IPS-11a (cell line): Measurements from ENCODE around the gene BCR.

Experiments
- H3K4me3 ChIP-seq: one replicate; pipeline ENCODE4 v1.5.1; 2013; ENCODE audit warnings: low read depth, low read length, control low read depth

Gene BCR

GRCh38 chr22:23227380-23227779, 47.1 kb downstream of the BCR start:
- no peak overlapping the region for H3K4me3 ChIP-seq

DNA sequence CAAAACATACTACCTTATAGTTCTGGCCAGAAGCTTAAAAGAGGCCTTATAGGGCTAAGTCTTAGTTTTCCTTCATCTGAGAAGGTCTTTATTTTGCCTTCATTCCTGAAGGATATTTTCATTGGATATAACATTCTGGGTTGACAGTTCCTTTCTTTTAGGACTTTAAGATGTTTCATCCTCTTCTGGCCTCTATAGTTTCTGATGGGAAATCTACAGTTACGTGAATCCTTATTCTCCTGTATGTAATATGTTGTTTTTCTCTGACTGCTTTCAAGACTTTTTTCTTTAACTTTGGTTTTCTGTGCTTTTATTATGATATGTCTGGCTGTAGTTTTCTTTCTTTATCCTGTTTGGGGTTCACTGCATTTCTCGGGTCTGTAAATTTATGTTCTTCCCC, 48.2 kb downstream of the BCR start:
- H3K4me3 ChIP-seq = no peak overlapping the region

- no peak overlapping the region for H3K4me3 ChIP-seq
Observed at GRCh38 chr22:23229646-23230045, 49.3 kb downstream of the BCR start.

DNA sequence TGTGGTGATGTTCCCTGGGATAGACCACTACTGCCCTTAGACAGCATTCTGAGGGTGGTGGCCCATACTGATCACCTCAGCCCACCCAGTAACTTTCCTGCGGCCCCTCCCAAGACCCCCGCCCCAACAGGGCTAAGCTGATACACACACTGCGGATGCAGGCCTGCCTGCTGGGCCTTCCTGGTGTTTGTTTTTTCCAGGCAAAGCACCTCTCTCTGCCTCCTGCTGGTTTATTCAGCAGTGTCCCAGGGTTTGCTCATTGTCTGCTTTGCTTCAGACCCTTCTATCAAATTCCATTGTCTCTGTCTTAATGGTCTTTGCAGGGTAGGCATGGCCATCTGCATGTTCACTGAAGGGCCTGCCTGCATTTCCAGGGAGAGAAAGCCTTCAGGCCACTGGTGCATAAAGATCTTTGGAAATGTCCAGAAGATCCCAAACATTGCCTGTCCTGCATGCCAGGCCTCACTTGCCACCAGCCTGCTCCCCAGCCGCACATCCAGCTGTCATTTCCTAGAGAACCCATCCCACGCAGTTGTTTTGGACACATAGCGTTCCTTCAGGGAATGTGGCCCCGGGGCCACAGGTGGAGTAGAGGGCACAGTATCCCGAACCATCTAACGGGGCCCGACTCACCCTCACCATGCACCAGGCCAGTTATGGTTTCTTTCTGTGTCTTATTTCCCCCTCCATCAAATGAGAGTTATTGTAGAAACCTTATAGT, 50.2 kb downstream of the BCR start:
- H3K4me3 ChIP-seq = no peak overlapping the region

- H3K4me3 ChIP-seq = no peak overlapping the region
Observed at GRCh38 chr22:23231471-23232093, 51.3 kb downstream of the BCR start.

DNA sequence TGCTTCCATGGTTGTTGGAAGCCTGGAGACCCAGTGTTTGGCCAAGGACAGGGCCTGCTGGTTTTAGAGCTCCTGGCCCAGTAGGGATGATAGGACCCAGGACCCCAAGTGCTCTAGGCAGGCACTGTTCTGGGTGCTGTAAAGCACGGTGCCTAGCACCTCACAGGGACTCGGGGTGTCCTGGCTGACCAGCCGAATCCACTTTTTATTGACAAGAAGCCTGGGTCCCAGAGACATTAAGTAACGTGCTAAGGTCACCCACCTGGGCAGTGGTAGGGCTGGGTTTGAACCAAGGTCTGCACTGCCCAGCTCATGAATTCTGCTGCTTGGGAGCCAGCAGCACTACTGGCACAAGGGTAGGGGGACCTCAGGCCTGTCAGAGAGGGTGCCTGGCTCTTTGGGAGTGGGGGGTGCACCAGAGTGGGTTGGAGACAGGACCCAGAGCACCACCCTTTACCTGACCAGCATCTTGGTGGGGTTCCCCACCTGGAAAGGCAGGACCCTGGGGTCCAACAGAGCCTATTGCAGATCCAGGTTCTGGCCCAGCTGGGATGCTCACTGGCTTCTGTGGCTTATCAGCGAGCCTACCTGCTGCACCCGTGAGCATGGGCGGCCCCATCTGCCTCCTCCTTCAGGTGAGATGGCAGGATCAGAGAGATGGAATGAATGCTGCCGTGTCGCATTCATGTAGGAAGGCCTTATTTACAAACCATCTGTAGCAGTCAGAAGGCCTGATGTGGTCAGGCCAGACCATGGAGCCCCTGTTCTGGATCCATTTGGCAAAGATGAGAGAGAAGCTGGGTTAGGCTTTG, 52.0 kb downstream of the BCR start:
- no peak overlapping the region for H3K4me3 ChIP-seq

DNA sequence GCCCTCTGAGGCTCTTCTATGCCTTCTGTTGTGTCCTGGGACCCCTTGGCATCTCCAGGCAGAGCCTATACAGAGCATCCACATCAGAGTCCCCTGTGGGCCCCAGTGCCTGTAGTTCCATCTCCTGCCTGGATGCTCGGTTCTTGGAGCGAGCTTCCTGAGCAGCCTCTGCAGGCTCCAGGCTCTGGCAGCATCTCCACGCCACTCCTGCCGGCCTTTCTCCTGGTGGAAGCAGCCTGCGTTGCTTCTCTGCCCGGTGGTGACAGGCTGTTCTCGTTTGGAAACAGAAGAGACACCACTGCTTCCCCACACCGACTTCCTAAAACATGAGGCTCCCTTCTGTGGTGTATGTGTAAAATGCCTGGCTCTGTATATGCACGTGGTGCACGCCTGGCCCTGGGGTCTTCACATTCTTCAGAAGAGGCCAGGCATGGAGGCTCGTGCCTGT, 52.8 kb downstream of the BCR start:
- no peak overlapping the region for H3K4me3 ChIP-seq

DNA sequence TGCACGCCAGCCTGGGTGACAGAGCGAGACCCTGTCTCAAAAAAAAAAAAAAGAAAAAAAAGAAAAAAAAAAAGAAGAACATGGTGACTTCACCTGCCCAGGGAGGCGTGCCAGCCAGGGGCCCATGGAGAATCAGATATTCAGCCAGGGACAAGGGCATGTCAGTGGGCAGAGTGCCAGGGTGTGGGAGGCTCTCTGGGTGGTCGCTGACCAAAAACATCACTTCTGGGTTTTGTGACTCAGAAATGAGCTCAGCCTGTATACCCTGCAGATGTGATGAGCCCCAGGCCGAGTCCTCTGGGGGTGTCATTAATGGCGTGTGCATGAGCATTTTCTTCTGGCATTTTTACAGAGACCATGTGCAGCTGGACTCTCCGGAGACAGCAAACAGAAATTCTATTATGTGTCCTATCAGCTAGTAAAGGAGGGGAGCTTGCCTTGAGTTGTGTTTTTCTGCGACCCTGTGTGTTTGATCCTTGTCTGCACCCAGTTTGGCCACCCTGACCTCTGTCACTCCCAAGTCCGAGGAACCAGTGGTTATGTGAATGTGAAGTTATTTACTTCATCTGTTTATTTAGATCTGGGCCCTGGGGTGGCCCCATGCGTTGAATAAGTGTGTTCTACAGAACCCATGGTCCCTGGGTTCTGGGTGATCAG, 53.6 kb downstream of the BCR start:
- H3K4me3 ChIP-seq = no peak overlapping the region

DNA sequence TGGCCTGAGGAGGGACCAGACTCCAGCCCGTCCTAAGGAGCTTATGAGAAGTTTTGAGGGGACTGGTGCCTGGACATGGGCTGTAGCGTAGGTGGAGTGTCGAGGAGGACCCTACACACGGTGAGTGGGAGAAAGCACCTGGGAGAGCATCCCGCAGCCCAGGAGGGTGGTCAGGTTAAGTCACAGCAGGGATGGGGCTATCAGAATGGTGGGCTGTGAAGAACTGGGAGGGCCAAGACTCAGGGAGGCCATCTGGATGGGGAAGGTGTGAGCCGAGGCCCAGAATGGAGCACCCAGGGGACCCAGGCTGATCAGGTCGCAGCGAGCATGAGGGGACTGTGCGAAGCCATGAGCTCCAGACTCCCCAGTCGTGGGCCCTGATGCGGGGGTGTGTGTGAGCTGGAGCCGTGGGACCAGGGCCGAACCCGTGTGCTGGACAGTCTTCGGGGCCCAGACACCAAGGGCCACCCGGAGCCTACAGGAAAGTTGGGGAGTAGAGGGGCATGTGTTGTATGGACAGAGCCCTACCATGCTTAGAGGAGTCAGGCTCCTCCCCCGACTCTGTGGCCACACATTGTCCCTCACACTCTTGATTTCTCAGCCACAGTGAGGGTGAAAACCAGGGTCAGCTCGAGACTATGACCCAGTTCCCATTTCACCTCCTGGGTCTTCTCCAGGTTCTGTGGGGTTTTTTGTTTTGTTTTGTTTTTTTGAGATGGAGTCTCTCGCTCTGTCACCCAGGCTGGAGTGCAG, 54.3 kb downstream of the BCR start:
- H3K4me3 ChIP-seq = no peak overlapping the region

DNA sequence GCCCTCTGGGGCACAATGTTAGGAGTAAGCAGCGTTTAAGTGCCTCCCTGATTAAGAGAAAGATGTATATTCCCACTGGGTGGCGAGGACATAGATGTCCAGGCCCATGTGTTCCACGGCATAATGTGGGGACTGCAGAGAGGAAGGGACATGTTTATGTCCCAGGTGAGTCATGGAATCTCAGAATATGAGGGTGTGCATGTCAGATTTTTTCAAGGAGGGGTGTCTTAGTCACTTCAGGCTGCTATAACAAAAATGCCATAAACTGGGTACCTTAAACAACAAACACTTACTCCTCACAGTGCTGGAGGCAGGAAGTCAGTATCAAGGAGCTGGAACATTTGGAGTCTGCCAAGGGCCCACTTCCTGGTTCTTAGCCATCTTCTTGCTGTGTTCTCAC, 55.1 kb downstream of the BCR start:
- H3K4me3 ChIP-seq = no peak overlapping the region

- H3K4me3 ChIP-seq = no peak overlapping the region
Observed at GRCh38 chr22:23236026-23236425, 55.7 kb downstream of the BCR start.

DNA sequence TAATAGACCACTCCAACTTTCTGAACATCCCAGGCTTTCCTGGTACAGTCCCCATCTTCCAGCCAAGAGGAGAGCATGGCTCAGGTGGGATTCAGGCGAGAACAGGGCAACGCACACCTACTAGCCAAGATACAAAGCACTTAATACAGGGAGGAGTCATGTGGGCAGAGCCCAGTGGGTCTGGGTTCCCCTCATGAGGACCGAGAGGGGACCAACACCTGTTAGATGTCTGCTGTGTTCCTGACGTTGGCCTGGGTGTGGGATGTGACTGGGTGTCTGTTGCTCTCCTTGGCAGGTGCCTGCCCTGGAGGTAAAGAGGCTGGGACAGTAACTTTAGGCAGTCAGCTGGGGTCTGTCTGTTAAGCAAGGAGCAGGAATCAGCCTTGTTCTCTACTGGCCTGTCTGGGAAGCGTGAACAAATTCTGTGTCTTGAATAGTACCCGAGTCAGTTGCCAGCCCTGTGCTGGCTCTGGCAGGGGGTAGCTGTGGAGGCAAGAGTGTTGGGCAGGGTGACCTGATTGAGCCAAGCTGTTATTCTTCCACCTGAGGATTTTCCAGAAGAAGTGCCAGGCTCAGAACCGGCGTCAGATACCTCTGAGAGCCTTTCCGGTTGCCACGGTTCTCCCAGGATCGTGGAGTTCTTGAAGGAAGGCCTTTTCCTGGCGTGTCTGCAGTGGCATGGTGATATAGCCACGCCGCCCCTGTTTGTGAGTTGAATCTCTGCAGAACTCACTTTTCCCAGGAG, 56.3 kb downstream of the BCR start:
- no peak overlapping the region for H3K4me3 ChIP-seq

DNA sequence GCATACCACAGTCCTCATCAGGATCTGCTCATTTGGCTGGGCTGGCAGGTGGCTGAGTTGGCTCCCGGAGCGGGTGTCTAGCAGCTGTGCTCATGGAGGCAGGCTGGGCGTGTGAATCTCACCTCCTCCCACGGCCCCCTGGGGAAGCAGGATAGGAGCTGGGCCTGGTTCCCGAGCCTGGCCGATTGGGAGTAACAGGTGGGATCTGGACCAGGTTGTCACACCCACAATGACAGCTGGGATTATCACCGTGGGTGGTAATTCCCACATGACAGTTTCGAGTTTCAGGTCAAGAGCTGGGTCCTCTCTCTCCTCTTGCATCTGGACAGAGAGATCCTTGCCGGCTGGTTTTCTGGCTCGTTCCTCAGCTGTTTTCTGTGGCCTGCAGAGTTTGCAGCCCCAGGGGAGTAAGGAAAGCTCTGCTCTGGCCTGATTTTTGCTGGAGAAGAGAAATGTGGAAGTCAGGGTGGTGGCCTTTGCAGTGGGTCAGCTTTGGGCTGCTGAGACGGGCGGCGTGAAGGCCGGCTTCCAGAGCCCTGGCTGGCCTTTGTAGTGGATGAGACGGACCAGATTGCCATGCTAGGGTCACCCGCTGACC, 57.0 kb downstream of the BCR start:
- no peak overlapping the region for H3K4me3 ChIP-seq

DNA sequence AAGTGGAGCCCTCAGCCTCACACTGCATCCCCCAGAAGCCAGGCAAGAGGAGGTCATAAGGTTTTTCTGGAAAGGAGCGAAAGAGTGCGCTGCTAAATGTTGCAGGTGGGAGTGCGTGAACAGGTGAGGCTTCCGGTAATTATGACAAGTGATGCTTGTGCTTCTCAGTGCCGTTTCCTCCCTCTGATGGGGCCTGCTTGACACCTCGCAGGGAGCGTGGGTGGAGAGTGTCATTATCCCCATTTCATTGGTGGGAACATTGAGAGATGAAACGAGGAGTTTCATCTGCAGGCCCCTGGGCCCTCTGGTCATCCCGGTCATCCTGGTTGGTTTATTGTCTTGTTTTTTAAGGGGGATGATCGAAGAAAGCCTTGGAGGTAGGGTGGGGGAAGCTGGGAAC, 57.5 kb downstream of the BCR start:
- H3K4me3 ChIP-seq = no peak overlapping the region

- no peak overlapping the region for H3K4me3 ChIP-seq
Observed at GRCh38 chr22:23238707-23239106, 58.4 kb downstream of the BCR start.

- no peak overlapping the region for H3K4me3 ChIP-seq
Observed at GRCh38 chr22:23239429-23239828, 59.1 kb downstream of the BCR start.

GRCh38 chr22:23240639-23241389, 60.5 kb downstream of the BCR start:
- no peak overlapping the region for H3K4me3 ChIP-seq

- no peak overlapping the region for H3K4me3 ChIP-seq
Observed at GRCh38 chr22:23241562-23242472, 61.5 kb downstream of the BCR start.
